HL-60 (cell line): ENCODE data around the gene CITED4.
A peak's percentile ranks its signal among the peaks of the same experiment; 100 is the strongest.

Source experiments
- DNase-seq, 2 experiments: peaks; one replicate each; pipeline ENCODE4 v3.0.0-alpha.2; 2010 to 2020; ENCODE audit warnings: low read depth in 1 of 2, low spot score in 1 of 2
- H3K27ac ChIP-seq: fragments of 250-450 bp; sonication (Bioruptor Pico); replicated peaks from 2 replicates; pipeline ENCODE4 v1.5.1; 2020; ENCODE audit warnings: mild to moderate bottlenecking, moderate library complexity
- H3K27me3 ChIP-seq: fragments of 250-450 bp; sonication (Bioruptor Pico); 2 replicates; pipeline ENCODE4 v1.5.1; 2021; ENCODE audit warnings: mild to moderate bottlenecking, moderate library complexity; ENCODE audit not compliant: insufficient read depth, poor library complexity, severe bottlenecking
- H3K4me3 ChIP-seq: replicated peaks from 2 replicates; pipeline ENCODE4 v1.5.1; 2011; ENCODE audit warnings: mild to moderate bottlenecking, control low read depth, low read length; ENCODE audit not compliant: insufficient read depth
- GABPA ChIP-seq: IDR thresholded peaks from 2 replicates; pipeline ENCODE4 v1.6.1; 2012; ENCODE audit warnings: low read depth
- POLR2AphosphoS5 ChIP-seq: IDR thresholded peaks from 2 replicates; pipeline ENCODE4 v1.6.1; 2012; ENCODE audit warnings: low read depth
- SPI1 ChIP-seq: IDR thresholded peaks from 2 replicates; pipeline ENCODE4 v1.6.1; 2012; ENCODE audit warnings: low read depth, mild to moderate bottlenecking, borderline replicate concordance
- TF ChIP-seq, protein P1 (sequence below): IDR thresholded peaks from one replicate; pipeline ENCODE4 v1.5.1; 2011; ENCODE audit warnings: low read length, control low read depth, inconsistent platforms; ENCODE audit not compliant: insufficient read depth
- TF ChIP-seq, protein P2 (sequence below): IDR thresholded peaks from 2 replicates; pipeline ENCODE4 v1.6.1; 2012; ENCODE audit warnings: low read depth; ENCODE audit not compliant: insufficient replicate concordance

The CITED4 gene

DNA sequence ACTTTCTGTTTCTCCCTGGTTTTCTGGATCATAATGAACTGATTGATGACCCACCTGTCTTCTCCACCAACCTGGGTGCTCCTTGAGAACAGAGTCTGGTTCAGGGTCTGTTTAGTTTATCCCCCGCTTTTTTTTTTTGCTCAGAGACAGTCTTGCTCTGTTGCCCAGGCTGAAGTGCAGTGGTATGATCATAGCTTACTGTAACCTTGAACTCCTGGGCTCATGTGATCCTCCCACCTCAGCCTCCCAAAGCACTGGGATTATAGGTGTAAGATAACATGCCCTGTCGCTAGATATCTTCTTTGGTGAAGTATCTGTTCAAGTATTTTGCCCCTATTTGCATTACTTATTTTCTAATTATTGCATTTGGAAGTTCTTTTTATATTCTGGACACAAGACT is 30.2 kb upstream of the CITED4 start:
- DNase-seq, result no peak
- no peak overlapping the region for H3K27ac ChIP-seq
- H3K4me3 ChIP-seq, result no peak overlapping the region
- TF ChIP-seq, protein P1, sequence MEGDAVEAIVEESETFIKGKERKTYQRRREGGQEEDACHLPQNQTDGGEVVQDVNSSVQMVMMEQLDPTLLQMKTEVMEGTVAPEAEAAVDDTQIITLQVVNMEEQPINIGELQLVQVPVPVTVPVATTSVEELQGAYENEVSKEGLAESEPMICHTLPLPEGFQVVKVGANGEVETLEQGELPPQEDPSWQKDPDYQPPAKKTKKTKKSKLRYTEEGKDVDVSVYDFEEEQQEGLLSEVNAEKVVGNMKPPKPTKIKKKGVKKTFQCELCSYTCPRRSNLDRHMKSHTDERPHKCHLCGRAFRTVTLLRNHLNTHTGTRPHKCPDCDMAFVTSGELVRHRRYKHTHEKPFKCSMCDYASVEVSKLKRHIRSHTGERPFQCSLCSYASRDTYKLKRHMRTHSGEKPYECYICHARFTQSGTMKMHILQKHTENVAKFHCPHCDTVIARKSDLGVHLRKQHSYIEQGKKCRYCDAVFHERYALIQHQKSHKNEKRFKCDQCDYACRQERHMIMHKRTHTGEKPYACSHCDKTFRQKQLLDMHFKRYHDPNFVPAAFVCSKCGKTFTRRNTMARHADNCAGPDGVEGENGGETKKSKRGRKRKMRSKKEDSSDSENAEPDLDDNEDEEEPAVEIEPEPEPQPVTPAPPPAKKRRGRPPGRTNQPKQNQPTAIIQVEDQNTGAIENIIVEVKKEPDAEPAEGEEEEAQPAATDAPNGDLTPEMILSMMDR, result no peak
- TF ChIP-seq SPI1 (no peak), GABPA (no peak), POLR2AphosphoS5 (no peak)
- TF ChIP-seq, protein P2, sequence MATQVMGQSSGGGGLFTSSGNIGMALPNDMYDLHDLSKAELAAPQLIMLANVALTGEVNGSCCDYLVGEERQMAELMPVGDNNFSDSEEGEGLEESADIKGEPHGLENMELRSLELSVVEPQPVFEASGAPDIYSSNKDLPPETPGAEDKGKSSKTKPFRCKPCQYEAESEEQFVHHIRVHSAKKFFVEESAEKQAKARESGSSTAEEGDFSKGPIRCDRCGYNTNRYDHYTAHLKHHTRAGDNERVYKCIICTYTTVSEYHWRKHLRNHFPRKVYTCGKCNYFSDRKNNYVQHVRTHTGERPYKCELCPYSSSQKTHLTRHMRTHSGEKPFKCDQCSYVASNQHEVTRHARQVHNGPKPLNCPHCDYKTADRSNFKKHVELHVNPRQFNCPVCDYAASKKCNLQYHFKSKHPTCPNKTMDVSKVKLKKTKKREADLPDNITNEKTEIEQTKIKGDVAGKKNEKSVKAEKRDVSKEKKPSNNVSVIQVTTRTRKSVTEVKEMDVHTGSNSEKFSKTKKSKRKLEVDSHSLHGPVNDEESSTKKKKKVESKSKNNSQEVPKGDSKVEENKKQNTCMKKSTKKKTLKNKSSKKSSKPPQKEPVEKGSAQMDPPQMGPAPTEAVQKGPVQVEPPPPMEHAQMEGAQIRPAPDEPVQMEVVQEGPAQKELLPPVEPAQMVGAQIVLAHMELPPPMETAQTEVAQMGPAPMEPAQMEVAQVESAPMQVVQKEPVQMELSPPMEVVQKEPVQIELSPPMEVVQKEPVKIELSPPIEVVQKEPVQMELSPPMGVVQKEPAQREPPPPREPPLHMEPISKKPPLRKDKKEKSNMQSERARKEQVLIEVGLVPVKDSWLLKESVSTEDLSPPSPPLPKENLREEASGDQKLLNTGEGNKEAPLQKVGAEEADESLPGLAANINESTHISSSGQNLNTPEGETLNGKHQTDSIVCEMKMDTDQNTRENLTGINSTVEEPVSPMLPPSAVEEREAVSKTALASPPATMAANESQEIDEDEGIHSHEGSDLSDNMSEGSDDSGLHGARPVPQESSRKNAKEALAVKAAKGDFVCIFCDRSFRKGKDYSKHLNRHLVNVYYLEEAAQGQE, result no peak
- H3K27me3 ChIP-seq, result no peaks in the 10 kb centered on the region

DNA sequence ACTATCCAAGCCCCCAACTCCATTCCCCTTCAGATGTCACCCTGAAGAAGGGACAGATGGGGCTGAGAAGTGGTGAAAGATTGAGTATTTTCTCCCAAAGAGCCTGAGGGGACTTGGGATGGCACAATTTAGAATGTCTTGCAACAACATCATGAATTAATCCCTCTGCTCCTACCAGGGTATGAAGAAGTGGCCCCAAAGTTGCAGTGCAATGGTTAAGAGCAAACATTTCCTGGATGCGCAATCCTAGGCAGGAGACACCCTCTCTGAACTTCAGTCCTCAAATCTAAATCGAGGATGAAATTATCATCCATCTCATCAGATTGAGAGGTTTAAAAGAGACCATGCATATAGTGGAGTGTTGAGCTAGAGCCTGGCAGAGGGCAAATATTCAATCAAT is 28.6 kb upstream of the CITED4 start:
- Histone ChIP-seq H3K27ac (no peak overlapping the region), H3K27me3 (peaks cover 2% of the 10 kb centered on the region), H3K4me3 (no peak overlapping the region)
- DNase-seq, result peak in 1 of 2 experiments; percentile 30
- no peak for TF ChIP-seq POLR2AphosphoS5
- TF ChIP-seq, protein P1, result no peak
- no peak for TF ChIP-seq GABPA
- TF ChIP-seq, protein P2, result no peak
- TF ChIP-seq SPI1, result no peak

DNA sequence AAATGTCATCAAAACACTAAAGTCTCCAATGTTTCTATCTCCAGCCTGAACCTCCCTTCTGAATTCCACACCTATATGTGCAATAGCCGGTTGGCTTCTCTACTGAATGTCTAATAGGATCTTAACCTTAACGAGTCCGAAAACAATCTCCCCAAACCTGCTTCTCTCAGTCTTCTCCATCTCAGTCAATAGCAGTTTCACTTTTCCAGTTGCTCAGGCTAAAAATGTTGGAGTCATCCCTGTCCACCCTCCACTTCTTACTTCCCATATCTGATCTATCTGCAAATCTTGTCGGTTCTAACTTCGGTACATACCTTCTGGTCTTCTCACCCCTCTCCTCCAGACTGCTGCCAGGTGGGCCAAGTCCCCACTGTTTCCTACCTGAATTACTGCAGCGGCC is 25.5 kb upstream of the CITED4 start:
- Histone ChIP-seq H3K4me3 (no peak overlapping the region), H3K27ac (no peak overlapping the region), H3K27me3 (peaks cover 10% of the 10 kb centered on the region)
- DNase-seq, result no peak
- TF ChIP-seq POLR2AphosphoS5, result no peak
- no peak for TF ChIP-seq SPI1
- TF ChIP-seq, protein P2, result no peak
- no peak for TF ChIP-seq GABPA
- TF ChIP-seq, protein P1, result no peak
